Vagina (tissue), 2 donors: ENCODE measurements around the gene CCDC7. TPM values are rescaled to one million over a fixed set of nuclear protein-coding genes. Genes with fewer than 3 reads are reported as not detected.

Experiments used
- DNase-seq, 2 donors: peaks; one replicate each; pipeline ENCODE4 v3.0.0-alpha.2; 2017; ENCODE audit errors: extremely low spot score in 2 of 2
- H3K27ac ChIP-seq: fragments of 200-600 bp; sonication (generic); one replicate; pipeline ENCODE4 v1.5.1; 2019
- H3K27me3 ChIP-seq: fragments of 200-600 bp; sonication (generic); one replicate; pipeline ENCODE4 v1.5.1; 2019
- H3K36me3 ChIP-seq, 2 donors: fragments of 200-600 bp; sonication (generic); one replicate each; pipeline ENCODE4 v1.5.1; 2017 to 2019
- H3K4me1 ChIP-seq: fragments of 200-600 bp; sonication (generic); one replicate; pipeline ENCODE4 v1.5.1; 2019
- H3K4me3 ChIP-seq, 2 donors: fragments of 200-600 bp; sonication (generic); 1 replicate in 1 of 2; 2 replicates in 1 of 2; pipeline ENCODE4 v1.5.1; 2016 to 2019
- H3K9me3 ChIP-seq: fragments of 200-600 bp; sonication (generic); one replicate; pipeline ENCODE4 v1.5.1; 2019
- CTCF ChIP-seq, 3 experiments: fragments of 450-650 bp in 2 of 3; fragments of 200-600 bp in 1 of 3; sonication (generic) in 1 of 3; IDR thresholded peaks; one replicate each; pipeline ENCODE4 v1.5.1; 2017 to 2019; ENCODE audit warnings: antibody characterized with exemption in 3 of 3, mild to moderate bottlenecking in 2 of 3, moderate library complexity in 2 of 3
- POLR2A ChIP-seq, 2 donors: fragments of 450-650 bp; IDR thresholded peaks; one replicate each; pipeline ENCODE4 v1.6.1; 2017; ENCODE audit warnings: antibody characterized with exemption in 2 of 2, mild to moderate bottlenecking in 2 of 2, moderate library complexity in 2 of 2
- POLR2AphosphoS5 ChIP-seq, 2 donors: sonication (generic); formaldehyde crosslinking; IDR thresholded peaks; one replicate each; pipeline ENCODE4 v1.9.0; 2017; ENCODE audit warnings: antibody characterized with exemption in 2 of 2, mild to moderate bottlenecking in 2 of 2, low read depth in 1 of 2; ENCODE audit not compliant: insufficient read depth in 1 of 2
- intact Hi-C: fragments of 100-400 bp; cut with DNase I; formaldehyde crosslinking; loops from one replicate; pipeline ENCODE4 v1.15.1; 2023
- total RNA-seq: library from RNA; depleted of rRNA; stranded (reverse); fragments of >200 nt; gene quantifications from one replicate; pipeline ENCODE4 v1.2.3, GENCODE V29; 2016

The CCDC7 gene
- total RNA-seq, 1 donor from 2014 or later, result 22.8 TPM

- Histone ChIP-seq H3K27ac (no peak overlapping the region), H3K4me3 (no peak overlapping the region), H3K36me3 (no peaks in the 10 kb centered on the region), H3K4me1 (no peaks in the 10 kb centered on the region), H3K9me3 (peaks cover 5% of the 10 kb centered on the region), H3K27me3 (no peaks in the 10 kb centered on the region)
- DNase-seq, result no peak
- TF ChIP-seq POLR2A (IDR thresholded peaks at IDR 0.05) (no peak), CTCF (IDR thresholded peaks at IDR 0.05) (no peak), POLR2AphosphoS5 (IDR thresholded peaks at IDR 0.05; ENCODE audit: insufficient read depth in 1 of 2, low read depth in 1 of 2) (no peak)
- intact Hi-C loops, result no loop called here
These were observed 325.3 kb downstream of the CCDC7 start for GRCh38 chr10:32771217-32771616.

GRCh38 chr10:32773105-32773504, 327.2 kb downstream of the CCDC7 start:
- Histone ChIP-seq H3K4me1 (no peaks in the 10 kb centered on the region), H3K27ac (no peak overlapping the region), H3K27me3 (no peaks in the 10 kb centered on the region), H3K9me3 (peaks cover 5% of the 10 kb centered on the region), H3K36me3 (no peaks in the 10 kb centered on the region), H3K4me3 (no peak overlapping the region)
- intact Hi-C loops, result no loop called here
- no peak for DNase-seq
- no peak for TF ChIP-seq POLR2A (IDR thresholded peaks at IDR 0.05)
- TF ChIP-seq CTCF (IDR thresholded peaks at IDR 0.05), result no peak

GRCh38 chr10:32786968-32787367, 341.0 kb downstream of the CCDC7 start:
- Histone ChIP-seq H3K36me3 (no peaks in the 10 kb centered on the region), H3K27me3 (no peaks in the 10 kb centered on the region), H3K4me3 (no peak overlapping the region), H3K4me1 (no peaks in the 10 kb centered on the region), H3K27ac (no peak overlapping the region), H3K9me3 (no peaks in the 10 kb centered on the region)
- intact Hi-C loops, result no loop called here
- TF ChIP-seq POLR2AphosphoS5 (IDR thresholded peaks at IDR 0.05; ENCODE audit: insufficient read depth in 1 of 2, low read depth in 1 of 2) (no peak), CTCF (IDR thresholded peaks at IDR 0.05) (no peak), POLR2A (IDR thresholded peaks at IDR 0.05) (no peak)
- no peak for DNase-seq

- intact Hi-C loops, result no loop called here
- no peaks in the 10 kb centered on the region for H3K9me3 ChIP-seq
These were observed 341.8 kb downstream of the CCDC7 start for GRCh38 chr10:32787690-32788284.

More at GRCh38 chr10:32787690-32788284, 341.8 kb downstream of the CCDC7 start:
- no peak for TF ChIP-seq POLR2A (IDR thresholded peaks at IDR 0.05)
- no peak for TF ChIP-seq CTCF (IDR thresholded peaks at IDR 0.05)
- TF ChIP-seq POLR2AphosphoS5 (IDR thresholded peaks at IDR 0.05; ENCODE audit: insufficient read depth in 1 of 2, low read depth in 1 of 2), result no peak
- no peak overlapping the region for H3K4me3 ChIP-seq
- H3K36me3 ChIP-seq, result no peaks in the 10 kb centered on the region
- no peaks in the 10 kb centered on the region for H3K27me3 ChIP-seq
- no peak overlapping the region for H3K27ac ChIP-seq
- H3K4me1 ChIP-seq, result no peaks in the 10 kb centered on the region
- DNase-seq, result no peak
